Activated naive CD4-positive, alpha-beta T cell (primary cell): ENCODE measurements around the gene SHANK1.
"Not testable (repeated sequence)": the region's sequence is repeated elsewhere in the genome, so short reads cannot be mapped to it uniquely, and the experiment has no call there.

Experiments used
- DNase-seq, 4 experiments: peaks; one replicate each; lab custom pipeline; 2025; lab: John Stamatoyannopoulos, UW

The SHANK1 gene

DNA sequence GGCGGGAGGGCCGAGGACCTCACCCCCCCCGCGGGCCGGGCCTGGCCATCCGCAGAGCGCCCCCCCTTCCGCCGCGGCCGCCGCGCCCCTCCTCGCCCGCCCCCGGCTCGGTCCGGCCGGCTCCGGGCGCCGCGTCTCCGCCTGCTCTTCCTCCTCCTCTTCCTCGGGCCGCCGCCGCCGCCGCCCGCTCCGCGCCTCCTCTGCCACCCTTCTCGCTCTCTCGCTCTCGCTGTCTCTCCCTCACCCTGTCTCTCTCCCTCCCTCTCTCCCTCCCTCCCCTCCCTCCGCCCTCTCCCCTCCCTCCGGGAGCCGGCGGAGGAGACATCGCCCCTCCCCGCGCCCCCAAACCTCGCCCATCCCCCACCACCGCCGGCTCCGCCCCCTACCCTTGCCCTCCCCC lies at the start of gene SHANK1:
Gene SHANK1 (minus strand): TSS at position 237 of the 400 bp plus-strand sequence. CDS start 2,883 bp downstream, outside the sequence.
- no peak for DNase-seq

DNA sequence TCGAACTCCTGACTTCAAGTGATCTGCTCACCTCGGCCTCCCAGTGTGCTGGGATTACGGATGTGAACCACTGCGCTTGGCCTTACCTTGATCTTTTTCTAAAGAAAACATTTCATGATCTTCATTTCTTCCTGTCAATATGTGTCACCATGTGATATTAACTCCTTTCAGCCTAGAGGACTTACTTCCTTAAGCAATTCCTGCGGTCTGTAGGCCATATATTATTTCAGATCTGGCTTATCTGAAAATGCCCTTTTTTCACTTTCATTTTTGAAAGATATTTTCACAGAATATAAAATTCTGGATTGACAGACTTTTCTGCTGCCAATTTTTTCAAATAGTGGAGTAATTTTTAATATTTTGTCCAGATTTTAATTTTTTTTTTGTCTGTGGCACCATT lies 48.7 kb upstream of the SHANK1 start:
- no peak for DNase-seq

DNA sequence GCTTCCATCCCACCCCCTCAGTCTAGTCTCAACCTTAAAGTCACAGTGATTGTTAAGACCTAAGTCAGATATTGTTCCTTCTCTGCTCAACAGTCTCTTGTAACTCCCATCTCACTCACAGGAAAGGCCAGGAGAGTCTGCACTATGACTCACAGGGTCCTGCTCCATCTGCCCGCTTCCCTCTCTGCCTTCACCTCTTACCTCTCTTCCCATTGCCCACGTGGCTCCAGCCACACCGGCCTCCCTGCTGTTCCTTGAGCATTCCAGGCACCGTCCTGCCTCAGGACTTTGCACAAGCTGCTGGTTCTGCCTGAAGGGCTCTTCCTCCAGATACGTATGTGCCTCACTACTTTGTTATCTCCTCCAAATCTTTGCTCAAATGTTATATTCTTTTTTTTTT lies 47.7 kb upstream of the SHANK1 start:
- DNase-seq, result not testable (repeated sequence)

GRCh38 chr19:50766746-50767145 lies 47.1 kb upstream of the SHANK1 start:
- not testable (repeated sequence) for DNase-seq

DNA sequence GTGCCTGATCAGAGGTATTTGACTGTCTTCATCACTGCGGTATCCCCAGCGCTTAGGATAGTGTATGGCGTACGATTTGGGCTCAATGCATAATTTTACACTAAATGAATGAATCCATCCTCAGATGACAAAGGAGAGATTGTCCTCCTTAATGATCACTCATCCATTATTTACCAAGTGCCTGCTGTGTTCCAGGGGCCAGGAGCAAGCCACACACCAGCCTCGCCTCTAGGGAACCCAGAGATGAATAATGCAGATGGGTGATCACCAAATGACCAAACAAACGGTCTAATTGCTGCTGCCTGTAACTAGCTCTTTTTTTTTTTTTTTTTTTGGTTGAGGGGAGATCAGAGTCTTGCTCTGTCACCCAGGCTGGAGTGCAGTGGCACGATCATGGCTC lies 44.8 kb upstream of the SHANK1 start:
- no peak for DNase-seq

DNA sequence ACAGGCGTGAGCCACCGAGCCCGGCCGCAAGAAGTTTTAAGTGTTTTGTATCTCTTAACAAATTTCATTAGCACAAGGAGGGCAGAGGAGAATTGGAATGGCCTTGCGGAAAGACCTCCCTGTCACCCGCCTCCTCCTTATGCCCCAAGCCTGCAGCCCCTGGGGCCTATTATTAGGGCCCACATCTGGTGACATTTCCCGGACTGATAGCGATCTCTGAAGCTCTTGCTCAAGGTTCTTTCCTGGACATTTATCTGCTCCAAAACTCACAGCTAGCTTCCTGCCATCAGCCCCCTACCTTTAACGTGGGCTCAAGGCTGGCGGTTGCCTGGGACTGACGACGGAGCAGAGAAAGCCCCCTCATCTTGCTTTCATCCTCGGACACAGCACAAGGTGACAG lies 43.9 kb upstream of the SHANK1 start:
- not testable (repeated sequence) for DNase-seq

- DNase-seq, result not testable (repeated sequence)
These were observed 41.9 kb upstream of the SHANK1 start for GRCh38 chr19:50761501-50761900.

GRCh38 chr19:50759886-50760285 lies 40.3 kb upstream of the SHANK1 start:
- no peak for DNase-seq

DNA sequence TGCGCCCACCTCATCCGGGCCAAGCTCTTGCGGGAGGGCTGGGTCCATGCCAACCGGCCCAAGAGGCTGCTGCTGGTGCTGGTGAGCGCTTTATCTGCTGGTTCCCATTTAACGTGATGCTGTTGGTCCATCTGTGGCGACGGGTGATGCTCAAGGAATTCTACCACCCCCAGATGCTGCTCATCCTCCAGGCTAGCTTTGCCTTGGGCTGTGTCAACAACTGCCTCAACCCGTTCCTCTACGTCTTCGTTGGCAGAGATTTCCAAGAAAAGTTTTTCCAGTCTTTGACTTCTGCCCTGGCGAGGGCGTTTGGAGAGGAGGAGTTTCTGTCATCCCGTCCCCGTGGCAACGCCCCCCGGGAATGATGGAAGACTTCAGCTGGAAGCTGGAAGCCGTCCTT lies 39.5 kb upstream of the SHANK1 start:
- DNase-seq, result not testable (repeated sequence)

DNA sequence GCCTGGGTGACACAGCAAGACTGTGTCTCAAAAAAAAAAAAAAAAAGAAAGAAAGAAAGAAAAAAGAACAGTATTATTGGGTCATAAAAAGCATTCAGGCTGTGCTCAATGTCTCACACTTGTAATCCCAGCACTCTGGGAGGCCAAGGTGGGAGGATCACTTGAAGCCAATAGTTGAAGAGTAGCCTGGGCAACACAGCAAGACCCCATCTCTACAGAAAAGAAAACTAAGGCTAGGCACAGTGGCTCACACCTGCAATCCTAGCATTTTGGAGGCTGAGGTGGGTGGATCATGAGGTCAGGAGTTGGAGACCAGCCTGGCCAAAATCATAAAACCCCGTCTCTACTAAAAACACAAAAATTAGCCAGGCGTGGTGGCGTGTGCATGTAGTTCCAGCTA lies 38.0 kb upstream of the SHANK1 start:
- not testable (repeated sequence) for DNase-seq

DNA sequence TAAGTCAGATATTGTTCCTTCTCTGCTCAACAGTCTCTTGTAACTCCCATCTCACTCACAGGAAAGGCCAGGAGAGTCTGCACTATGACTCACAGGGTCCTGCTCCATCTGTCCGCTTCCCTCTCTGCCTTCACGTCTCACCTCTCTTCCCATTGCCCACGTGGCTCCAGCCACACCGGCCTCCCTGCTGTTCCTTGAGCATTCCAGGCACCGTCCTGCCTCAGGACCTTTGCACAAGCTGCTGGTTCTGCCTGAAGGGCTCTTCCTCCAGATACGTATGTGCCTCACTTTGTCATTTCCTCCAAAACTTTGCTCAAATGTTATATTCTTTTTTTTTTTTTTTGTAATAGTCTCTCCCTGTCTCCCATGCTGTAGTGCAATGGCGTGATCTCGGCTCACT lies 36.6 kb upstream of the SHANK1 start:
- DNase-seq, result not testable (repeated sequence)

- no peak for DNase-seq
These were observed 34.3 kb upstream of the SHANK1 start for GRCh38 chr19:50753879-50754278.

GRCh38 chr19:50750010-50750409 lies 30.4 kb upstream of the SHANK1 start:
- DNase-seq, result no peak

DNA sequence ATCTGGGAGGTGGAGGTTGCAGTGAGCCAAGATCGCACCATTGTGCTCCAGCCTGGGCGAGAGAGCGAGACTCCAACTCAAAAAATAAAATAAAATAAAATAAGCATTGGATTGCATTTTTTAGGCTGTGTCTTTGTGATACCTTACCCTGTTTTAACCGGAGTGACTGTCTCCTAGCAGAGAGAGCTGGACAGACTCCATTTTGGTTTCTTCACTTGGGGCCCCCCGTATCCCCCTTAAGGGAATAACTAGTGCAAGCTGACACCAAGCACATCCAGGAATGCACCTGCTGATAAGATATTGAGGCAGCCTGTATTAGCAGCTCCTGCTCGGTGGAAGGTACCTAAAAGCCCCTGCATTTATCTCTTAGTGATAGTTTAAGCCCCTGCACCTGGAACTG lies 29.9 kb upstream of the SHANK1 start:
- no peak for DNase-seq

DNA sequence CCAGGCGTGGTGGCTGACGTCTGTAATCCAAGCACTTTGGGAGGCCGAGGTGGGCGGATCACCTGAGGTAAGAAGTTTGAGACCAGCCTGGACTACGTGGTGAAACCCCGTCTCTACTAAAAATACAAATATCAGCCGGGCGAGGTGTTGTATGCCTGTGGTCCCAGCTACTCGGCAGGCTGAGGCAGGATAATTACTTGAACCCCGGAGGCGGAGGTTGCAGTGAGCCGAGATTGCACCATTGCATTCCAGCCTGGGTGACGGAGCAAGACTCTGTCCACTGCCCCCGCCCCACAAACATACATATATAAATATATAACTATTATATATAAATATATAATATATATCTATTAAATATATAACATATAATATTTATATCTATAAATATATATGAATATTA lies 27.5 kb upstream of the SHANK1 start:
- not testable (repeated sequence) for DNase-seq

- DNase-seq, result no peak
These were observed 25.6 kb upstream of the SHANK1 start for GRCh38 chr19:50745221-50745620.

DNA sequence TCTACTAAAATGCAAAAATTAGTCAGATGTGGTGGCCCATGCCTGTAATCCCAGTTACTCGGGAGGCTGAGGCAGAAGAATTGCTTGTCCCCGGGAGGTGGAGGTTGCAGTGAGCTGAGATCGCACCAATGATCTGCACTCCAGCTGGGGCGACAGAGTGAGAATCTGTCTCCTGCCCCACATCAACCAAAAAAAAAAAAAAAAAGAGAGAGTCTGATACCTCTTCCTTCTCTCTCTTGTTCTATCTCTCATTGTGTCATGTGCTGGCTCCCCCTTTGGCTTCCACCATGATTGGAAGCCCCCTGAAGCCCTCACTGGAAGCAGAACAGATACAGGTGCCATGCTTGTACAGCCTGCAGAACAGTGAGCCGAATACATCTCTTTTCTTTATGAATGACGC lies 23.9 kb upstream of the SHANK1 start:
- no peak for DNase-seq

- DNase-seq, result no peak
These were observed 21.8 kb upstream of the SHANK1 start for GRCh38 chr19:50741179-50741933.

GRCh38 chr19:50739914-50740426 lies 20.4 kb upstream of the SHANK1 start:
- DNase-seq, result no peak

GRCh38 chr19:50739132-50739913 lies 19.7 kb upstream of the SHANK1 start:
- no peak for DNase-seq

GRCh38 chr19:50736338-50736737 lies 16.7 kb upstream of the SHANK1 start:
- no peak for DNase-seq

GRCh38 chr19:50735869-50736268 lies 16.3 kb upstream of the SHANK1 start:
- DNase-seq, result no peak

GRCh38 chr19:50729894-50730293 lies 10.3 kb upstream of the SHANK1 start:
- no peak for DNase-seq
